GM12878 (cell line): ENCODE data around the gene COL17A1.

Experiments
- ATF3 ChIP-seq: IDR thresholded peaks from 2 replicates; pipeline ENCODE4 v1.6.1; 2011; ENCODE audit warnings: low read depth, mild to moderate bottlenecking, low read length, moderate library complexity, borderline replicate concordance; ENCODE audit errors: extremely low read depth
- BCLAF1 ChIP-seq: fragments of 450-650 bp; IDR thresholded peaks from 2 replicates; pipeline ENCODE4 v1.6.1; 2017; ENCODE audit warnings: antibody characterized with exemption, mild to moderate bottlenecking, moderate library complexity
- GABPA ChIP-seq: IDR thresholded peaks from 2 replicates; pipeline ENCODE4 v1.6.1; 2014; ENCODE audit warnings: antibody characterized with exemption, low read depth, mild to moderate bottlenecking, inconsistent platforms
- SIN3A ChIP-seq: IDR thresholded peaks from 2 replicates; pipeline ENCODE4 v1.6.1; 2012; ENCODE audit warnings: low read depth, low read length, improper control_type of control experiment

GRCh38 chr10:104090611-104091010, 4.9 kb upstream of the COL17A1 start:
- TF ChIP-seq ATF3 (no peak), BCLAF1 (no peak), GABPA (no peak), SIN3A (no peak)
